Activated CD4-positive, alpha-beta T cell treated with anti-CD3 and anti-CD28 coated beads, Interleukin-2, amount 10 ng/mL, durations not matched to agents 7 days and 5 days (primary cell): ENCODE data around the gene TMEM203. TPM values are rescaled to one million over a fixed set of nuclear protein-coding genes. Genes with fewer than 3 reads are reported as not detected.

ENCODE experiments used
- CTCF ChIA-PET: fragments of 350-600 bp; sonication (Branson Sonifier 250); formaldehyde crosslinking; loops from one replicate; lab custom pipeline; 2021; ENCODE audit warnings: antibody characterized with exemption; lab: Charles Lee
- POLR2A ChIA-PET: fragments of 350-600 bp; sonication (Branson Sonifier 250); formaldehyde crosslinking; loops from one replicate; lab custom pipeline; 2021; ENCODE audit warnings: antibody characterized with exemption; lab: Charles Lee
- DNase-seq: peaks from one replicate; pipeline ENCODE4 v3.0.0-alpha.2; 2020
- H3K27ac Mint-ChIP-seq: one replicate; pipeline ENCODE4 v1.8.0; 2021; ENCODE audit warnings: mild to moderate bottlenecking, moderate library complexity, mixed read lengths
- H3K27me3 Mint-ChIP-seq: one replicate; pipeline ENCODE4 v1.8.0; 2021; ENCODE audit warnings: mixed read lengths
- H3K36me3 Mint-ChIP-seq: one replicate; pipeline ENCODE4 v1.8.0; 2021; ENCODE audit warnings: low read depth, mixed read lengths
- H3K4me1 Mint-ChIP-seq: one replicate; pipeline ENCODE4 v1.8.0; 2021; ENCODE audit warnings: mixed read lengths
- H3K4me3 Mint-ChIP-seq: one replicate; pipeline ENCODE4 v1.8.0; 2021; ENCODE audit warnings: mild to moderate bottlenecking, moderate library complexity, mixed read lengths
- H3K9me3 Mint-ChIP-seq: one replicate; pipeline ENCODE4 v1.8.0; 2021; ENCODE audit warnings: mixed read lengths
- total RNA-seq, 2 experiments: library from RNA; stranded (reverse); gene quantifications; one replicate each; pipeline ENCODE4 v1.2.3, GENCODE V29; 2021

TMEM203 gene
- 10 to 100 TPM; 28.5 to 34.0 TPM for total RNA-seq

DNA sequence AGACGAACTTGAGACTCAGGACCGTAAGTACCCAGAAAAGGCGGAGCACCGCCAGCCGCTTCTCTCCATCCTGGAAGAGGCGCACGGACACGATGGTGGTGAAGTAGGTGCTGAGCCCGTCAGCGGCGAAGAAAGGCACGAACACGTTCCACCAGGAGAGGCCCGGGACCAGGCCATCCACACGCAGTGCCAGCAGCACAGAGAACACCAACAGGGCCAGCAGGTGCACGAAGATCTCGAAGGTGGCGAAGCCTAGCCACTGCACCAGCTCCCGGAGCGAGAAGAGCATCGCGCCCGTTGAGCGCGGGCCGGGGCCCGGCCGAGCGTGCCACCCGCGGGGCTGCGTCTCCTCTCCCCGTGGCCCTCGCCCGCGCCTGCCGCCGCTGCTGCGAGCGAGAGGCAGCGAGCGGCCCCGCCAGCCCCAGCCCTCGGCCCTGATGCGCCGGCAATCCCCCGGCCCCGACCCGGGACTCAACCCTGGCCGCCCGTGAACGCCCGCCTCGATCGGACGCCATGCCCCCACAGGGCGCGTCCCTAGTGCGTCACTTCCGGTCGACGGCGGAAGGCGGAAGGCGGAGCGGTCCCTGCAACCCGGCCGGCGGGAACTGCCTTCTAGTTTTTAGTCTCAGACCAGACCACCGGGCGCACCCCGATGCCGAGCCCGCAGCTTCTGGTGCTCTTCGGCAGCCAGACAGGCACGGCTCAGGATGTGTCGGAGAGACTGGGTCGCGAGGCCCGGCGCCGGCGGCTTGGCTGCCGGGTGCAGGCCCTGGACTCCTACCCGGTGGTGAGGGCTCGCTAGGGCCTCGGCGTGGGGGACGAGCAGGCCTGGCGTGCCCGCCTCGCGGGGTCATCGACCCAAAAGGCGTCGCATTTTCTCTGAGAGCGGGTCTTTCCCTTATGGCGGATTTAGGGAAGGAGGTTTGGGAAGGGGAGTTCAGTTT, at the start of gene TMEM203, which contains the start of gene NDOR1:
Gene TMEM203, minus strand, starts transcription at position 523 of the 944 bp plus-strand sequence. Its CDS starts 234 bp downstream, at position 289.
Gene NDOR1, plus strand, starts transcription at position 575 of the 944 bp plus-strand sequence. Its CDS starts 78 bp downstream, at position 653.
- DNase-seq, result peak; percentile 95
- ChIA-PET CTCF (interaction anchor here (1.1 to 2.2 kb wide), 8 partner anchors 11 to 170 kb away, joined by 3 to 6 read pairs (median 4); partner anchors contain the start of genes ANAPC2, NPDC1 and SSNA1), POLR2A (interaction anchor here (1.2 kb wide), 1 partner anchor 17 kb away, joined by 4 read pairs; the partner anchor contains the start of genes ANAPC2 and SSNA1)
- H3K27ac Mint-ChIP-seq, result peak within 1 kb of the TSS; percentile 95
- peak within 1 kb of the TSS; percentile 93 for H3K4me3 Mint-ChIP-seq
- H3K4me1 Mint-ChIP-seq, result peaks cover 48% of the 10 kb centered on the region
- no peaks in the 10 kb centered on the region for H3K27me3 Mint-ChIP-seq
- H3K9me3 Mint-ChIP-seq, result no peaks in the 10 kb centered on the region
- H3K36me3 Mint-ChIP-seq, result peaks cover 20% of the 10 kb centered on the region

DNA sequence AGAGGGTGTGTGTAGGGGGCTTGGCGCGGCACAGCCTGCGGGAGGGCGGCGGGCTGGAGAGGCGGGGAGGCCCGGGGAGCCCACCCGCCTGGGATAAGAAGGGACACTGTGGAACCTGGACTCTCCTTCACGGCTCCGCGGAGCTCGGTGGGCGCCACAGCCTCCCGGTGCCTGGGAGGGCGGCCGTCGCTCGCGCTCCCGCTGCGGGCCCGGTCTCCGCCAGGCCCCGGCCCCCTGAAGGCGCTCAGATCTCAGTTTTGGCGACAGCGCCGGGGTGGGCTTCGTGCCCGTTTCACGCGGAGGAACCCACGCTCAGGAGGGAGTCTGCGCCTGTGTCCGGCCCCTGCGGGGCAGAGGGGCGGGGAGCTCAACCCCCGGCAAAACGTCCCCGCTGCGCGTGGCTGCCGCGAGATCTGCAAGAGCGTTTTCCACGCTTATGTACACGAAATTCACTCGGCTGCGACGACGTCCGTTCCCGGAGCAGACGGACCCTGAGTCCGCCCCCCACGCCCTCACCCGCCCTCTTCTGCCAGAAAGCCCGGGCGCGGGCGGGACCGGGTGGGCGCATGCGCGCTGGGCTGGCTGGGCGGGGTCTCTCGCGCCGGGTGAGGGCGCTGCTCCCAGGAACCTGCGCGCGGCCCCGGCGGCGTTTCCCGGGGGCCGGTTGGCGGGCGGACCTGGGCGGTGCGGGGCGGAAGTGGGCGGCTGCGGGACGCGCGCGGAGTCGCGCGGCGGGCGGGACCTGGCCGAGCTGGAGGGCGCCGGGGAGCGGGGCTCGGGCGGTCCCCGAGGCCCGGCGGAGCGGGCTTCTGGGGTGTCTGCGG, 49.4 kb upstream of the TMEM203 start, which contains the start of gene NELFB:
Gene NELFB, plus strand, starts transcription at position 704 of the 824 bp plus-strand sequence.
- Mint-ChIP-seq H3K27me3 (no peaks in the 10 kb centered on the region), H3K27ac (peak within 1 kb of the TSS; percentile 87), H3K36me3 (peaks cover 10% of the 10 kb centered on the region), H3K4me3 (peak within 1 kb of the TSS; percentile 90), H3K9me3 (no peaks in the 10 kb centered on the region), H3K4me1 (peaks cover 18% of the 10 kb centered on the region)
- ChIA-PET POLR2A (interaction anchor here (1.0 to 1.4 kb wide), 2 partner anchors 13 to 14 kb away, joined by 4 to 6 read pairs; partner anchors contain the start of gene TUBB4B), CTCF (interaction anchor here (0.8 to 2.7 kb wide), 9 partner anchors 11 to 184 kb away, joined by 3 to 20 read pairs (median 4); partner anchors contain the start of genes NRARP, SAPCD2 and TUBB4B)
- peak; percentile 93 for DNase-seq

- Mint-ChIP-seq H3K27me3 (no peaks in the 10 kb centered on the region), H3K4me3 (peak overlapping the region; percentile 81), H3K36me3 (peaks cover 10% of the 10 kb centered on the region), H3K4me1 (peaks cover 18% of the 10 kb centered on the region), H3K27ac (peak overlapping the region; percentile 81), H3K9me3 (no peaks in the 10 kb centered on the region)
- ChIA-PET POLR2A (interaction anchor here (1.0 to 1.4 kb wide), 3 partner anchors 12 to 13 kb away, joined by 4 to 6 read pairs (median 5); partner anchors contain the start of gene TUBB4B), CTCF (interaction anchor here (0.9 to 2.7 kb wide), 8 partner anchors 10 to 183 kb away, joined by 3 to 20 read pairs (median 4); partner anchors contain the start of genes NRARP, SAPCD2 and TUBB4B)
- DNase-seq, result no peak
These were observed 48.5 kb upstream of the TMEM203 start for GRCh38 chr9:137253717-137254623.

DNA sequence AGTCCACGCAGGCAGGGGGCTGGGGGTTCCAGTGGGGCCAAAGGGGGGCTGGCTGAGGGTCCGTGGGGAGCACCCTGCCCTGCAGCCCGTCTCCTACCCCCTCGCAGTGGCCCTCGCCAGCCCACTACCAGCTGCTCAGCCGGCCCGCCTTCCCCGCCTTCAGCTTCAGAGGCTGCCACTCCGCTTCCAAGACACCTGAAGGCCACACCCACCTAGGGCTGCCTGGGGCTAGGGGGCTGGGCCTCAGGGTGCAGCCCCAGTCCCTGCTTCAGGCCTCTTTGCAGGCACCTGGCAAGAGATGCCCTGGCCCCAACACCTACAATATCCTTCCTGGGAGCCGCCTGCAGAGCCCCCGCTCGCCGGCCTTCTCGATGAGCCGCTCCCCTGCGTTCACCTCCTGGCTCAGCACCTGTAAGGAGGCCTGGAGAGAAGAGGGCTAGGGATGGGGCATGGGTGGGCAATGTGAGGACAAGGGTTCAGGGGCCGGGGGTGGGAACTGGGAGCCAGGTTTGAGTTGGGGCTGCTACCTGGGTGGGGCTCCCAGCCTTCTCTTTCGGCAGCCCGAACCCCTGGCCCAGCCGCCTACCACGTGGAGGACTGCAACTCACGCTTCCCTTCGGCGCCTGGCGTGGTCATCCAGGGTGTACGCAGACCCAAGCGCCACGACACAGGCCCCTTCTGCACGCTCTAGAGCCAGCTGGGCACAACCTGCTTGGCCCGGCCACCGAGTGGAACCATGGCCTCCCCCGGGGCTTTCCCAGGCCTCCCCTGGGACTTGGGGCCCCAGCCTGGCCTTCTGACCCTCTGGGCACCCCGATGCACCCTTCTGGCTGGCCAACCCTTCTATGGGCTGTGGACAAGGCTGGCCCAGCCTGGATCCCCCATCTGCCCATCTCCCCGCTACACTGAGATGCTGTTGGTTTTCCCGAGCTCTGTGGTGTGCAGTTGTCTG, 47.4 kb upstream of the TMEM203 start:
- peaks cover 10% of the 10 kb centered on the region for H3K36me3 Mint-ChIP-seq
- no peak overlapping the region for H3K27ac Mint-ChIP-seq

GRCh38 chr9:137251490-137252268, 46.2 kb upstream of the TMEM203 start:
- DNase-seq, result no peak
- ChIA-PET POLR2A (no interaction called here), CTCF (interaction anchor here (1.0 kb wide), 1 partner anchor 15 kb away, joined by 3 read pairs; no protein-coding TSS in a partner anchor)
- Mint-ChIP-seq H3K4me1 (peaks cover 13% of the 10 kb centered on the region), H3K9me3 (no peaks in the 10 kb centered on the region), H3K27me3 (no peaks in the 10 kb centered on the region), H3K4me3 (no peak overlapping the region), H3K27ac (no peak overlapping the region), H3K36me3 (peaks cover 5% of the 10 kb centered on the region)

More for the DNA sequence above, 47.4 kb upstream of the TMEM203 start:
- CTCF ChIA-PET, result interaction anchor here (2.2 to 2.7 kb wide), 2 partner anchors 9 to 13 kb away, joined by 19 to 20 read pairs; partner anchors contain the start of gene TUBB4B
- DNase-seq, result no peak
- POLR2A ChIA-PET, result interaction anchor here (1.1 kb wide), 1 partner anchor 12 kb away, joined by 5 read pairs; the partner anchor contains the start of gene TUBB4B
- peaks cover 18% of the 10 kb centered on the region for H3K4me1 Mint-ChIP-seq
- no peaks in the 10 kb centered on the region for H3K9me3 Mint-ChIP-seq
- no peak overlapping the region for H3K4me3 Mint-ChIP-seq
- H3K27me3 Mint-ChIP-seq, result no peaks in the 10 kb centered on the region

DNA sequence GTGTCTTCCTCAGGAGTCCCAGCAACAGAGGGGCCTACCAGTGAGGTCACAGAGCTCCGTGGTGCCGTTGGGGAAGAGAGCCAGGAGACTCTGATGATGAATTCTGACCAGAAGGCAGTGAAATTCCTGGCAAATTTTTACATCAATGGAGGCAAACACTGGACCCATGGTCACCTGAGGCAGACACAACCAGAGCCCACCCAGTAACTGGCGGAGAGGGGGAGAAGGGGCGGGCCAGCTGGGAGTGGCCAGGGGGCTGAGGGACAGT, 45.7 kb upstream of the TMEM203 start, which contains the start of gene STPG3:
Gene STPG3, plus strand, starts transcription at position 93 of the 268 bp plus-strand sequence. Its CDS starts 1 bp downstream, at position 94.
- Mint-ChIP-seq H3K4me3 (no peak within 1 kb of the TSS), H3K9me3 (no peaks in the 10 kb centered on the region), H3K27me3 (no peaks in the 10 kb centered on the region), H3K4me1 (peaks cover 7% of the 10 kb centered on the region), H3K36me3 (peaks cover 3% of the 10 kb centered on the region), H3K27ac (no peak within 1 kb of the TSS)
- DNase-seq, result no peak
- ChIA-PET CTCF (no interaction called here), POLR2A (no interaction called here)

DNA sequence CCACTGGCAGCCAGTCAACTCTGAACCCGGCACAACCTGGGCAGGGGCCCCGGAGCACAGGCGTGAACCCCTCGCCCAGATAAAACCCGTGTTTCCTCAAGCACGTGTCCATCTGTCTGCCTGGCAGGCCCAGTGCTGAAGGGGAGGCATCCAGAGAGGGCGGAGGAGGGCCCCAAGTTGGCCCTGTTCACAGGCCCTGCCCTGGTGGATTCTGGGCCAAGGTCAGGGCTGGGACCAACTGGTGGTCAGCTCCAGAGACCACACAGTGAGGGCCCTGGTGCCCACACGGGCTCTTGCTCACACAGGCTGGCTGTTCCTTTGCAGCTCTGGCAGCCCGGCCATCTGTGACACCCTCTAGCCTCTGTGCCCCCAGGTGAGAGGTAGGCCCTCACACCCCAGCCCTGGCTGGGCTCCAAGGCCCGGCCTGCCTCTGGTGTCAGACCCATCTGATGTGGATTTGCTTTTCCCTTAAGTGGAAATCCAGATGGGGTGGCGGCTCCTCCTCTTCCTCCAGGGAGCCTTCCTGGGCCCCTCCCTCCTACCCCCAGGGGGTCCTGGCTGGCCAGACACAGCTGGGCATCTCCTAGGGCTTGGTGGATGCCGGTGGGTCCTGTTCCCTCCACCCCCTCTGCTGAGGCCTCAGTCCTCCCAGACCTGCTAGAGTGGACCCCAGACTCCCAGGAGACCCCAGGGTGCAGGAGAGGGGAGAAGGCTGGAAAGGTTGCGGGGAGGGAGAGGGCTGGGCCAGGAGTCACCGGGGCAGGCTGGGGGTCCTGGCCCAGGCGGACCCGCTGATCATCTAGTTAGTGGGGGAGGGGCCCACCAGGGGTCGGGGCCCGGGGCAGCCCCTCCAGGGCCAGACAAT, 45.1 kb upstream of the TMEM203 start:
- CTCF ChIA-PET, result interaction anchor here (1.1 kb wide), 1 partner anchor 14 kb away, joined by 4 read pairs; no protein-coding TSS in a partner anchor

GRCh38 chr9:137247916-137248175, 42.4 kb upstream of the TMEM203 start:
- ChIA-PET POLR2A (interaction anchor here (0.5 kb wide), 1 partner anchor 24 kb away, joined by 4 read pairs; no protein-coding TSS in a partner anchor), CTCF (interaction anchor here (1.4 kb wide), 1 partner anchor 11 kb away, joined by 4 read pairs; no protein-coding TSS in a partner anchor)
- peaks cover 9% of the 10 kb centered on the region for H3K36me3 Mint-ChIP-seq
- DNase-seq, result no peak
- no peaks in the 10 kb centered on the region for H3K27me3 Mint-ChIP-seq
- peaks cover 10% of the 10 kb centered on the region for H3K4me1 Mint-ChIP-seq
- H3K9me3 Mint-ChIP-seq, result no peaks in the 10 kb centered on the region
- H3K4me3 Mint-ChIP-seq, result no peak overlapping the region
- no peak overlapping the region for H3K27ac Mint-ChIP-seq

More for the DNA sequence above, 45.1 kb upstream of the TMEM203 start:
- no peak for DNase-seq
- Mint-ChIP-seq H3K4me1 (peaks cover 6% of the 10 kb centered on the region), H3K36me3 (peaks cover under 1% of the 10 kb centered on the region), H3K4me3 (no peak overlapping the region), H3K27ac (no peak overlapping the region), H3K9me3 (no peaks in the 10 kb centered on the region), H3K27me3 (no peaks in the 10 kb centered on the region)
- POLR2A ChIA-PET, result no interaction called here

DNA sequence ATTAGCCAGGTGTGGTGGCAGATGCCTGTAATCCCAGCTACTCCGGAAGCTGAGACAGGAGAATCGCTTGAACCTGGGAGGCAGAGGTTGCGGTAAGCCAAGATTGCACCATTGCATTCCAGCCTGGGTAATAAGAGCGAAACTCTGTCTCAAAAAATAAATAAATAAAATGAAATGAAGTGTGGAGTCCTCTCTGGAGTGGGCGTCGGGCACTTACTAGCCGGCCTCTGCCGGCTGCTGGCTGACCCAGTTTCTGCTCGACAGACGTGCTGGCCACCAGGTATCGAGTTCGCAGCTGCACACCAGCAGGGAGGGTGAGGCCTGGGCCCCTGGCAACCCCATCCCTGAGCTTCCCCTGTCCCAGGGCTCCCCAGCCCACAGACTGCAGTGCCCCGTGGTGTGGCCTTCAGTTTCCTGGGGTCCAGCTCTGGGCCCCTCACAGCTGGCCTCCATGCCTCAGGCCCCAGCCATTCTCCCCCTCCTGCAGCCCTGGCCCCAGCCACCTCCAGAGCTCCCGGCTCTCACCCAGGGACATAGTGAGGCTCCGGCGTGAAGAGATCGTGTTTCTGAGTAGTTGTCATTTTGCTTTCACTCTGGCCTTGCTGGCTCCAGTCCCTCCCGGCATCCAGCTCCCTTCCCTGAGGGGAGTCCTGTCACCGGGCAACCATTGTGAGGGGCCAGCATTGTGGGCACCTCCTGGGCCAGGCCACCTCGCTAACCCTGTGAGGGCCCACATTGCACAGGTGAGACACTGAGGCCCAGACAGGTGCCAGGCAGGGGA, 41.9 kb upstream of the TMEM203 start:
- Mint-ChIP-seq H3K4me3 (no peak overlapping the region), H3K9me3 (no peaks in the 10 kb centered on the region), H3K4me1 (peaks cover 16% of the 10 kb centered on the region), H3K27ac (no peak overlapping the region), H3K36me3 (peaks cover 15% of the 10 kb centered on the region), H3K27me3 (no peaks in the 10 kb centered on the region)
- ChIA-PET CTCF (interaction anchor here (0.7 to 1.4 kb wide), 3 partner anchors 9 to 596 kb away, joined by 3 to 5 read pairs (median 4); no protein-coding TSS in a partner anchor), POLR2A (interaction anchor here (0.5 kb wide), 1 partner anchor 24 kb away, joined by 4 read pairs; no protein-coding TSS in a partner anchor)
- no peak for DNase-seq
